Measurements from ENCODE around the gene MCFD2.

DNA sequence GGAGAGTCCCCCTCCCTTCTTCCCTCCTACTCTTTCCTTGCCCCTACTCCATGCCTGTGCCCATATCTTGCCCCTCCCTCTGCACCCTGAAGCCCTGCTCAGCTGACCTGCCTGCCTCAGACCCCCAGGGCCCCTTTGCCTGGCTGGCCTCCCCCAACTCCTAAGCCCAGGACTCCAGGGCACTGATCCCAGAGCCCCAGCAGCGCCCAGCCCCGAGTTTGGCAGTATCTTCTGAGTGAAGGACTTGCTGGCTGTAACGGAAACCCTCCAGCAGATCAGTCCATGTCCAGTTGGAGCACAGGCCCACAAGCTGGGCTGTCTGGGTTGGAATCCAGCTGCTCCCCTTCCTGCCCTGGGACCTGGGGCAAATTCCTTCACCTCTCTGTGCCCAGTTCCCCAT is 46.0 kb downstream of the MCFD2 start:
- TF ChIP-seq POLR2A (IDR thresholded peaks at IDR 0.05), result no peak
- TF ChIP-seq, protein P1, sequence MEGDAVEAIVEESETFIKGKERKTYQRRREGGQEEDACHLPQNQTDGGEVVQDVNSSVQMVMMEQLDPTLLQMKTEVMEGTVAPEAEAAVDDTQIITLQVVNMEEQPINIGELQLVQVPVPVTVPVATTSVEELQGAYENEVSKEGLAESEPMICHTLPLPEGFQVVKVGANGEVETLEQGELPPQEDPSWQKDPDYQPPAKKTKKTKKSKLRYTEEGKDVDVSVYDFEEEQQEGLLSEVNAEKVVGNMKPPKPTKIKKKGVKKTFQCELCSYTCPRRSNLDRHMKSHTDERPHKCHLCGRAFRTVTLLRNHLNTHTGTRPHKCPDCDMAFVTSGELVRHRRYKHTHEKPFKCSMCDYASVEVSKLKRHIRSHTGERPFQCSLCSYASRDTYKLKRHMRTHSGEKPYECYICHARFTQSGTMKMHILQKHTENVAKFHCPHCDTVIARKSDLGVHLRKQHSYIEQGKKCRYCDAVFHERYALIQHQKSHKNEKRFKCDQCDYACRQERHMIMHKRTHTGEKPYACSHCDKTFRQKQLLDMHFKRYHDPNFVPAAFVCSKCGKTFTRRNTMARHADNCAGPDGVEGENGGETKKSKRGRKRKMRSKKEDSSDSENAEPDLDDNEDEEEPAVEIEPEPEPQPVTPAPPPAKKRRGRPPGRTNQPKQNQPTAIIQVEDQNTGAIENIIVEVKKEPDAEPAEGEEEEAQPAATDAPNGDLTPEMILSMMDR (IDR thresholded peaks at IDR 0.05 in 8 of 11, conservative IDR thresholded peaks at IDR 0.05 in 3 of 11), result no peak
